Central memory CD4-positive, alpha-beta T cell (primary cell): ENCODE results near the gene TMEM217.

Experiments used
- DNase-seq: peaks from one replicate; pipeline ENCODE4 v3.0.0; 2022

Gene TMEM217

DNA sequence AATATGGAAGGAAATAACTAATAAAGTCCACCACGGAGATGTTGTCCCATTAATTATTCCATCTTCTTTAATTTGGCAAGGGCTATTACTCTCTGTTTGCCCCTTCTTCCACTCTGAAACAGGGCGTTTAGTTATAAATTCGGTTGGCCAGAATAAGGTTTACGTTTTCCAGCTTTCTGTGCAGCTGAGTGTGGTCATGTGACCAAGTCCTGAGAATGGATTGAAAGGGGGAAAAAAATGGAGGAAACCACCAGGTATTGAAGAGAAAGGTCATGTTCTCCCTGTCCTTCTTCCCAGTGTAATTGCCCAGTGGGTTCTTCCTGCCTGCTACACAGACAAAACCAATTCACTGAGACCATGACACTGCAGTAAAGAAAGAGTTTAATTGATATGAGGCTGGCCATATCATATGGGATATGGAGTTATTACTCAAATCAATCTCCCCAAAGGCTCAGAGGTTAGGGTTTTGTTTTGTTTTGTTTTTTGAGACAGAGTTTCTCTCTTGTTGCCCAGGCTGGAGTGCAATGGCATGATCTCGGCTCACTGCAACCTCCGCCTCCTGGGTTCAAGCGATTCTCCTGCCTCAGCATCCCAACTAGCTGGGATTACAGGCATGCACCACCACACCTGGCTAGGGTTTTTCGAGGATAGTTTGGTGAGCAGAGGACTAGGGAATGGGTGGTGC, 14.7 kb downstream of the TMEM217 start:
- DNase-seq, result no peak

DNA sequence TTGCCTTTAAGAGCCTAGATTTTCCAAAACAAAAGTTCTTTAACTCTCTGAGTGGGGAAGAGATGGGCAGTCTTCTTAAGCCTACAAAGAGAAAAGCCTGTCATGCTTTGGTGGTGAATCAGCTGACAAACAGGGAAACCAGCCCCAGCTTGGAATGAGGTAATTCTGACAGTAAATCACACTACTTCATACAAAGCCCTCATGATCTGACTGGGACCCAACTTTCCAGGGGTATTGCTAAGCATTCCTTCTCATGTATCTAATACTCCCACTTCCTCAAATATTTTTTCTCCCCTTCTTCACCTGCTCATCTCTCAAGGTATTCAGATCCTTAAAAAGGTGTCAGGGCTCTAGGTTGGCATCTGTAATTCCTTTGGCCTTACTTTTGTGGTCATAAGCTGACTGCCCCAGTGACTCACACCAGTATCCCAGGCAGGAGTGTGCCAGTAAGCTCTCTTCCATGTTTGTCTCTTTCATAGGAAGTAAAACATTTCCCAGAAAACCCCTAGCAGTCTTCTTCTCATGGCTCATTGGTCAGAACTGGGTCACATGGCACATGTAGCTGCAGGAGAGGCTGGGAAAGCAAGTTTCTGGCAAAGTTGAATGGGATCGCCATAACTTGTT, 15.4 kb downstream of the TMEM217 start:
- DNase-seq, result no peak

DNA sequence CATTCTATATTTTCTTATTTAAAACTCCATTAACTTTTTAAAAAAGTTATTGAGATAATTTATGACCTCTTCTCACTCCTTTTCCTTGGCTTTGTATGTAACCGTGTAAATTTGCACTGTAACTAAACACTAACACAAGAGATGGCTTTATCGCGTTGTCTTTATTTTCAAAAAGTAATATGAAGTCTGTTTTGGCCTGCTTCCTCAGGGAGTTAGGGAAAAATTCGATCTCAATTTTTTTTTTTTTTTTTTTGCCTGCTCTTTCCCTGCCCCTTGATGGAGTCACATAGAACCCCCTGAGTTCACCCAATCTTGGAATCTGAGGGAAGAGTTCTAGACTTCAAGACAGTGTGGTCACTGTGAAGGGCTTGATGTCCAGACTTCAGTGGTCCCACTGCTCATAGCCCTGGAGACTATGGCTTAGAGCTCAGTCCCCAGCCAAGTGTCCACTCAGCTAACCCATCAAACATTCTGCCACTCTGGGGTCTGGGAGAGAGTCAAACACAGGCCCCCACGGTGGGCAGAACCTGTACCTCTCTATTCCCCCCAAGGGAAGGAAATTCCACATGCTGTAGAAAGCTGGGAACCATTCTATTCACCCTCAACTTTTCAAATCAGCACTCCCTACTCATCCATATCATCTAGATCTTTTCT, 16.0 kb downstream of the TMEM217 start:
- no peak for DNase-seq

DNA sequence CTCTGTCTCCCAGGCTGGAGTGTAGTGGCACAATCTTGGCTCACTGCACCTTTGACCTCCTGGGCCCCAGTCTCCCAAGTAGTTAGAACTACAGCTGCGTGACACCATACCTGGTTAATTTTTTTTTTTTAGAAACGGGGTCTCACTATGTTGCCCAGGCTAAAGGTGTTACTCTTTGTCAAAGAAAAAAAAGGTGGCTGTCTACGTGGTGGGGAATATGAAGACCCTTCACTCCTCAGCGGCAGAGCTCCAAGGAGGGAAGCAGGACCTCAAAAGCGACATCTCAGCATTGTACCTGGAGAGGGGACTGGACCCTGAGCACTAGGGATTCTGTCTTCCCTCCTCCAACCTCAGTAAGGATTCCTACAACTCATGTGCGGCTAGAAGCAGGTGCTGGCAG, 16.8 kb downstream of the TMEM217 start:
- no peak for DNase-seq

DNA sequence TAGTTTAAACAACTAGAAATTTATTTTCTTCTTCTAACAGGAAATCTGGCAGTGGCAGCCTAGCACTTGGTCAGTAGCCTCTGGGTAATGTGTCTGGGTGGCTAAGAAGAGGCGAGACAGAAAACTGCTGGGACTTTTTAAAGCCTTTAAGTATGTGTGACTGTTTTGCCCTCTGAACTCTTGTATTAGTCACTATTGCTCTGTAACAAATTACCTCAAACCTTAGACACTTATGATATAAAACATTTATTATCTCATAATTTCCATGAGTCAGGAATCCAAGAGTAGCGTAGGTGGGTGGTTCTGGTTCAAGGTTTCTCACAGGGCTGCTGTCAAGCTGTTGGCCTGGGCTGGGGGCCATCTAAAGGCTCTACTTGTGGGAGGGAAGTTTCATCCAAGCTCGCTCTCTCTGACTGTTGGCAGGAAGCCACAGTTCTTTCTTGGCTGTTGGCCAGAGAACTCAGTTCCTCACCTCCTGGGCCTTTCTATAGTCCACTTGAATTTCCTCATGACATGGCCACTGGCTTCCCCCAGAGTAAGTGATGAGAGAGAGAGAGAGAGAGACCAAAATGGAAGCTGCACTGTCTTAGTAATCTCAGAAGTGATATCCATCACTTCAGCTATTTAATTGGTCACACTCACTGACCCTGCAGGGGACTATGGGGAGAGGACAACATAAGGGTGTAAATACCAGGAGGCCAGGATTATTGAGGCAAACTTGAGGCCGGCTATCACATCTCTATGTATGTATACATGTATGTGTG, 17.8 kb downstream of the TMEM217 start:
- DNase-seq, result peak; percentile 23

DNA sequence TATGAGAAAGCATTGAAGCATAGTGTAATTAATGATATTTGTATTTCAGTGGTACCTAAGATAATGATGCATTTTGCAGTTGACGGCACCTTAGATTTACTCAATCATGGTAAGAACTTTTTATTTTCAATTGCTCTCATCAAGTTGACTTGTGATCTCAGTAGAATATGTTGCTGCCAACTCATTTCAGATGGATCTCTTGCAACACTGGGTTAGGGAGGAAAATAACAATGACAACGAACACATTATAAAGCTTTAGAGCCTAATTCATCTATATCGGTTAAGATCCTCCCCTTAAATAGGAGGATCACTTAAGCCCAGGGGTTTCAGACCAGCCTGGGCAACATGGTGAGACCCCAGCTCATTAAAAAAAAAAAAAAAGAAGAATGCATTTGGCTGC, 18.4 kb downstream of the TMEM217 start:
- DNase-seq, result no peak

DNA sequence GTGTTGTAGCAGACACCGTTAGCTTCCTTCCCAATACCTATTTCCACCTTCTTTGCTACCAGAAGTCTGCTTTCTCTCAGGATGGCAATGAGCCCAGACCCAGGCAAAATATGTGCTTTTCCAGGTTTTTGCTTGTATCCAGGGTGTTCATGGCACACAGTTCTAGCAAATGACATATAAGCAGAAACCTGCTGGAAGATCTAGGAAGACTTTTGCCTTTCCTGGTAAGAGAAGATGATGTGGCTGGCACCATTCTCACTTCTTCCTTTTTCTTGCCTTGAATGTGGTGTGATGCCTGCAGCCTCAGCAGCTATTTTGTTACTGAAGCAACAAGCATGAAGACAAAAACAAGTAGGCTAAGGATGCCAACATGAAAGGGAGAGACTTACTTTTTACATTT, 19.6 kb downstream of the TMEM217 start:
- DNase-seq, result no peak

DNA sequence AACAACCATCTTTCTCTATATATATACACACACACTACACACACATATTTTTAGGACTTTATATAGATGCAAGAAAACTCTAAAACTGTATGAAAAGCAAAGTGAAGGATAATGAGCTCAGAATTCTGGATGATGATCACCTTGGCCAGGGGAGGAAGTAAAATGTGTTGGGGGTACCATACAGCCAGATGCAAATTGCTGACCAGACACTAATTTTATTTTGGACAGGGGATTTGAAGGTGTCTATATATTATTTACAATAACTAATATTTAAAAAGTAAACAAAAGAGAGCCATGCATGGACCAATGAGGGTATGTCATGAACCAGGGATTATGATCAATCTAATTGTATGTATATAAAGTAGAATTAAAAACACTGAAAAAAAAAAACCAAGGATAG, 20.2 kb downstream of the TMEM217 start:
- DNase-seq, result no peak

DNA sequence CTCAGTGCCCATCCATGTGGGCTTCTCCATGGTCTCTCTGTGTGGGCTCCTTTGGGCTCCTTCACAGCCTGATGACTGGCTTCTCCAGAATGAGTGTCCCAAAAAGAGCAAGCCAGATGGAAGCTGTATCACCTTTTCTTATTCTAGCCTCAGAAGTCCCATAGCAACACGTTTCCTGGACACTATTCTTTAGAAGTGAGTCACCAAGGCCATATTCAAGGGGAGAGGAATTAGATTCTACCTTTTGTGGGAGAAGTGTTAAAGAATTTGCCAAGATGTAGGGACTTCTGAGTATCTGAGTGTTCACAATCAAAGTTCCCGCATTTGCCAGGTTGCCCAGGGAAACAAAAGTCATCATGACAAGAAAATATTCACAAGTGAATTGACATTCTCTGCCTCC, 21.0 kb downstream of the TMEM217 start:
- no peak for DNase-seq

DNA sequence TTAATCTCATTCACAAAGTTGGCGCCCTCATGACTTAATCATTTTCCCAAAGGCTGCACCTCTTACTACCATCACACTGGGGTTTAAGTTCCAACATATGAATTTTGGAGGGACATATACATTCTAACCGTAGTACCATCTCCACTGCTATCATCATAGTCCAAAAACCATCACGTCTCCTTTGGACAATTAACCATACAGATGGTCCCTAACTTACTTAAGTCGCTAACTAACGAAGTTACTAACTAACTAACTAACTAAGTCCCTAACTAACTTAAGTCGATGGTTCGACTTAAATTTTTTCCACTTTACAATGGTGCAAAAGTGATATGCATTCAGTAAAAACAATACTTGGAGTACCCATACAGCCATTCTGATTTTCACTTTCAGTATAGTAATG, 24.4 kb downstream of the TMEM217 start:
- DNase-seq, result no peak

DNA sequence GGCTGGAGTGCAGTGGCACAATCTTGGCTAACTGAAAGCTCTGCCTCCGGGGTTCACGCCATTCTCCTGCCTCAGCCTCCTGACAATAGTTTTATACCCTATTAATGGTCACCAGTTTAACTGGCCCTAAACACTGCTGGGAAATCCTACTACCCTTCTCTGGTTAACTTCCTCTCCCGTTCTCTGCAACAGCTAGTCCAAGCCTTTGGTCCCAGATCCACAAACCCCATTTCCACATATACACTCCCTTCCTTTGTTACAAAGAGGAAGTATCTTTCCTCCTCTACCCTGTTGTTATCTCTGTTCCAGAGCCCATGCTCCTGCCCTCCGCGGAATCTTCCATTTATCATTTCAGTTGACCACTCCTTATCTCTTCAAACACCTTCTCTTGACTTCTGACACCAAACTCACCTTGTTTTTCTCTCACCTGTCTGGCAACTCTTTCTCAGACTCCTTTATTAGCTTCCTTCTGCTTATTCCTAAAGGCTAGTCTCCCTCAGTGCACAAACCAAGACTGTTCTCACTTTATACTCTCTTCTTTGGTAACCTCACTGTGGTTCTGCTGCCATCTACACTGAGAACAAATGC, 25.4 kb downstream of the TMEM217 start:
- DNase-seq, result no peak

DNA sequence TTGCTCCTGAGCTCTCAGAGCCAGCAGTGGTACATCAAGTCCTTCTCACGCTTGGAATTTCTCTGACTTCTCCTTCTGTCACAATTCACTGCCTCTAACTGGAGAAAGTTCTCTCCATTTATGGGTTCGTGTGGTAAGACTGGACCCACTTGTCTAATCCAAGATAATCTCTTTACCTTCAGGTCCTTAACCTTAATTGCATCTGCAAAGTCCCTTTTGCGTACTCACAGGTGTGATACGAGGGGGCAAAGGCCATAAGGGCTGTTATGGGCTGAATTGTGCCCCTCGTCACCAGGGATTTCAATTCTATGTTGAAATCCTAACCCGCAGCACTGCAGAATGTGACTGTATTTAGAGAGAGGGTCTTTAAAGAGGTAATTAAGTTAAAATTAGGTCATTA, 27.8 kb downstream of the TMEM217 start:
- no peak for DNase-seq

DNA sequence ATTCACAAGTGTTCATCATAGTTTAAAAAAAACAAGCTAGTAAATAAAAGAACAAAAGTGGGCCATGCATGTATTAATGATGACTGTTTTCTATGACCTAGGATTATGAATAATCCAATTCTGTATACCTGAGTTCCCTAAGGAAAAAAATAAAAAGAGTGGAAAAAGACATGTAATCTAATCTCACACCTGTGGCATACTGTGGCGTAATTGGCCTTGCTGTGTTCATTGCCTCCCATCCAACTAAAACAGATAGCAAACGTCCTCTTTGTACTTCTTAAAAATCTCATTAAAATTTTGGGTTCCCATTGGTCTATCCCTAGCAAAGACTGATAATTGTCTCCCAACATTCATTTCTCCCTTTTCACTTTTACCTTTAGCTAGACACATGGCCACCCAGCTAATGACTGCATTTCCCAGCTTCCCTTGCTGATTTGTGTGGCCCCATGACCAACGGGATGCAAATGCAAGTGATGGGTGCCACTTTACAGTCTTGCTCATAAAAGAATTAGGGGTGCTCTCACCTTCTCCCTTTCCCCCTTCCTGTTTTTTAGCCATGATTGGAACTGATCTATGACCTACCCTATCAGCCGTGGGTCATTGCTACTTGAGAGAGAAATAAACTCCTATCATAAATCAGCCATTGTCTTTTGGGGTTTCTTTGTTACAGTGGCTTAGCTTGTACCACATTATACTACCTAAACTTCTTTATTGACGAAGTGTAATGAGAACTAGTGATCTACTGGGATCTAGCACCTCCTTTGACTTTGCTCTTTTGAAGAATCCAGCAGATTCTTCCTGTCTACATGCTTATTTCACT, 32.4 kb downstream of the TMEM217 start:
- no peak for DNase-seq

DNA sequence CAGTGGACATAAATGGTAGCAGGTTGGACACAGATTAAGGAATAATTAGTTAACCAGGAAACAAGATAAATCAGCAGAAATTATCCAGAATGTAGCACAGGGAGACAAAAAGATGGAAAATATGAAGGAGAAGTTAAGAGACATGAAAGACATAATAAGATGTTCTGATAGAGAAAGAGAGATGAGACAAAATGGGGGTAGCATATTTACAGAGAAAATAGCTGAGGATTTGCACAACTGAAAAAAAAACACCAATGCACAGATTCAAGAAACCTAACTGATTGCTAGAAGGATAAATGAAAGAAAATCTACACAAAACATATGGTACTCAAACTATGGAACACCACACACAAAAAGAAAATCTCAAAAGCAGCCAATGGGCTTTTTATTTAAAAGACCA, 35.0 kb downstream of the TMEM217 start:
- DNase-seq, result no peak

DNA sequence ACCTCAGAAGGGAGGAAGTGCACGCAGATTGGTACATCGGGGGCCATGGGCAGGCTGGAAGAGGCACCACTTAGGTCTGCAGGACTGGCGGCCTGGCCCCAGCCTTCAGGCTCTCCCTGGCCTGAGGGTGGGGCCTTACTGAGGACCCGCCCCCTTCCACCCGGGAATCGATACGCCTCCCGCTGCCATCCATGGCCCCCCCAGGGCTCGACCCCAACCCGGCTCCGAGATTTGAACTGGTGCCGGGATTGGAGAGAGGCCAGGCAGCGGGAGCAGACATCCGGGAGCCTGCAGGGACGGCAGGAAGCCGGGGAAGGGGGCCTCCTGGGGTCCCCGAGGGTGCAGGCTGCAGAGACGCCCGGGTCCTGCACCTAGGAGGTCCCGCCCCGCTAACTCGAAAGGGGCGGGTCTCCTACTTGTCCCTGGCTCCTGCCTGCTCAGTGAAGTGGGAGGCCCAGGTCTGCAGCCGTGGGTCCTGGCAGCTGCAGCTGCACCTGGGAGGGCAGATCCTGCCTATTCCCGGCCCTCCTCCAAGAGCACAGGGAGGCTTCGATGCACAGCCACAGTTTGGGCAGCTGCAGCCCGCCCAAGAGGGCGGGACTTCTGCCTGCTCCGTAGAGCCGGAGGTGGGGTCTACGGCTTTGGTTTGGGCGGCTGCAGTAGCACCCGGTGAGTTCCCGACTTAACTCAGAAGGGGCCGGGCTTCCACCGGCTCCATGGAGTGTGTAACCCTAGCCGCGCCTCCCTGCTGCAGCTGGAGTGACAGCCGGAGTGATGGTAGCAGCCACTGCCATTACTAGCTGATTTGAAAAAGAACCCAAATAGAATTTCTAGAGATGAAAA, 35.6 kb downstream of the TMEM217 start:
- peak; percentile 54 for DNase-seq

DNA sequence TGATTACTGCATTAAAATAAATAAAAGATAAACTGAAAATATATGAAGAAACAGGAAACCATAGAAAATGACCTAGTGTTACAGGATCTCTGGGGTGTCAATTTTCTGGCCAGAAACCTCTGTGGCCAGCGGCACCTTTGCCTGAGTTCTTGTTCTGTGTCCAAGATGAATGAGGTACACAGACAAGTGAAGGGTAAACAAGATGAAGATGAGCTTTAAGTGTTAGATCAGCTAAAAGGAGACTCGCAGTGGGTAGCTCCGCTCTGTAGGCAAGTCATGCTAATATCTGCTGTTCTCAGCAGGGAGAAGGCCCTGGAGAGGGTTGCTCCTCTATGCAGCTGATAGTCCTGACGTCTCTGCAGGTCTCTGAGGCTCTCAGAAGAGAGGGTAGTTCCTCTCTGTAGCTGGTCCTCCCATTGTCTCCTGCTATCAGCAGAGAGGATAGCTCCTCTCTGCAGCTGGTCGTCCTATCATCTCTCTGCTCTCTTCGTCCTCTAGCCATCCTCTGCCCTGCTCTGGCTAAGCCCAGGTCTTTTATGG, 36.3 kb downstream of the TMEM217 start:
- no peak for DNase-seq

DNA sequence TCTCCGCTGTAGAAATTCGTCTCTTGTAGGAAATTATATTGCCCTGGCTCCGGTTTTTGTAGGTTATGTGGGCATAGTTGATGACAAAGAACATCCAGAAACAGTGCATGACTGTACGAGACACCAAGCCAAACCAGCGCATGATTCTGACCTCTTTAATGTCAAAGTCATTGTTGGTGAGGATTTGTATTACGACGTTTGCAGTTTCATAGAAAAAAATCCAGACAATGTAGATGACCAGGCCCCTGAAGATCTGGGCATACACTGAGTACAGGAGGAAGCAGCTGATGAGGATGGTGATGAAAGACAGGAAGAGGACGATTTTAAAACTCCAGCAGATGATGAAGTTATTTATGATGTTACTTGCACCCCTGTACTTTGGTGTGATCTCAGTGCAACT, 39.4 kb downstream of the TMEM217 start:
- no peak for DNase-seq

DNA sequence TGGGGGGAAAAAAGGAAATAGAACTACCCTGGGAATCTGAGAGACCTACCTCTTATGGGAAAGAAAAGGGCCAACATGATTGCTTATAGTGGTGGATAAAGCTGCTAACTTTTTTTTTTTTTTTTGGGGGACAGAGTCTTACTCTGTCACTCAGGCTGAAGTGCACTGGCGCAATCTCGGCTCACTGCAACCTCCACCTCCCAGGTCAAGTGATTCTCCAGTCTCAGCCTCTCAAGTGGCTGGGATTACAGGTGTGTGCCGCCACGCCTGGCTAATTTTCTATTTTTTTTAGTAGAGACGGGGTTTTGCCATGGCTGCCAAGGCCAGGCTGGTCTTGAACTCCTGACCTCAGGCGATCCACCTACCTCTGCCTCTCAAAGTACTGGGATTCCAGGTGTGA, 39.9 kb downstream of the TMEM217 start:
- no peak for DNase-seq

DNA sequence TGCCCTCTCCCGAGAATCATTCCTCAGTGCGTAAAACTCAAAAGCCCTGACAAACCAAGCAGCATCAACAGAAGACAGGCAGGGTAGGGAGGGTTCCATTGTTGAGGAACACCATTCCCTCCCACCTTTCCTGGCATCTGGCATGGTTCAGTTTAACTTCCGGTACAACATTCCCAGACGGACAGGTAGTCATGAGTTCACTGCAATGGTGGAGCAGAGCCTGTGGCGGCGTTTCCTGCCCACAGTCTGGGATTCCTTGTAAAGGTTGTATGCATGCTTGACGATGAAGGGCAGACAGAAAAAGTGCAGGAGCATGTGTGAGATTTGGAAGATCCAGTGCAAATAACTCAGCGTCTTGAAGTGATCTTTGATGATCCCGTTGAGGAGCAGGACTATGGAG, 45.7 kb downstream of the TMEM217 start:
- no peak for DNase-seq

DNA sequence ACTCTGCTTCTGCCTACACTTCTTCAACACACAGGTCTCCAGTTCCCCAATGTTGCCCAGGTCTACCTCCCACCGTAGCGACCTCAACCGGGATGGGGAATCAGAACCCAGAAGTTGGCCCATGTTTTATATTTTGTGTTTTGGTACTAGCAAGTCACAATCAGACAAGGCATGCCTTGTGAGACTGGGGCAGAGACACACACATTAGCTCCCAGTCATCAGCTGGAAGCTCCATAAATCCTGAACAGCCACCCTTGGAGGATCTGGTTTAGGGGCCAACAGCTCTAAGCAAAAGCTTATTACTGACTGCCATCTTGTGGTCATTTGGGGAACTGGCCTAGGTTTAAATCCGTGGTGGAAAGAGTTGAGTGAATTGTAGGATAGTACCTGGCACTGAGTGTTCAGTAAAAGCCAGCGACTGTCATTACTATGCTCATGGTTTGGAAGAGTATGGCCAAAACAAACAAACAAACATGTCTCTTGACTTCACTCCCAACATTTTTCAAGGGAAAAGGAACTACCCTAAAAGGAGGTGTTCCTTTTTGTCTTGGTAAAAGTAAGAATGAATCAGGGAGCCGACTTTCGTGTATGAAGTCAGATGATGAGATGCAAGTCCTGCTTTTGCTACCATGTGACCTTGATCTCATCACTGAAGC, 47.5 kb downstream of the TMEM217 start:
- DNase-seq, result peak; percentile 72
